Erythroblast (primary cell): ENCODE results near the gene CAPN5.

ENCODE experiments used
- DNase-seq, 2 experiments: peaks; one replicate each; lab custom pipeline; 2025; lab: John Stamatoyannopoulos, UW
- GATA1 ChIP-seq: IDR thresholded peaks from 2 replicates; pipeline ENCODE4 v1.6.1; 2011; ENCODE audit warnings: low read depth, mild to moderate bottlenecking, control low read depth, low read length, moderate library complexity
- POLR2A ChIP-seq: IDR thresholded peaks from 2 replicates; pipeline ENCODE4 v1.6.1; 2011; ENCODE audit warnings: mild to moderate bottlenecking, low read length

CAPN5 gene

DNA sequence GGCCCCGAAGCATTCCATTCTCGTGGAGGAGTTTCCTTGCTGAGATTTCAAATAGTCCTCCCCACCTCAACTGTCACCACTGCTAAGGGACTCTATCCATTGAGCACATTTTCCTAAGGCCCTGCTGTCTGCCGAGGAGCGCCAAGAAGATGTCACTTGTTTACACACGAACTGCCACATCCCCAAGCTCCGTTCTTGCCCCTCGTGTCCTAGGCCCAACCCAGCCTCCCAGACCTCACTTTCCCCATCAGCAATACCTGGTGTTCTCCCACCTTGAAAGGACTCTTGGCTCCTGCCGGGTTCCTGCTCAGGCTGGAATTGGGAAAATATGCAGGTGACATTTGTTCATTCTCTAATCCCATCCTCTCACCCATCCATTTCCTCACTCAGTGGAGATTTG lies 57.3 kb downstream of the CAPN5 start:
- no peak for DNase-seq
- no peak for TF ChIP-seq GATA1
- no peak for TF ChIP-seq POLR2A

DNA sequence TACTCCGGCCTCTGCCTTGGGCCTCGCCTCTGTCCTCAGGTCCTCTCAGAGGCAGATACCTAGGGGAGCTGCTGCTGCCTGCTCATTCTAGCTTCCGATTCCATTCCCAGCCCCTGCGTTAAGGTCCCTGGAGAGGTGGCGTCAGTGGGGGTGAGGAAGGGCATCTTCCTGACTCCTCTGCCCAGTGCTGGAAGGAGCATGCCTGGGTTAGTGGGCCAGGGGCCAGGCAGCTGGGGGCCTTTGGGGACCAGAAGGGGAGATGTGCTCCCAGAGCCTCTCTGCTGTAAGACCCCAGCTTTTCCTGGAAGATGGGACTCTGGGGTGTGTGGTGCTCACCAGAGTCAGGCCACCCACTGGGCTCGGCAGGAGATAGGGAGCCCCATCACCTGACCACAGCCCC lies 57.7 kb downstream of the CAPN5 start:
- TF ChIP-seq POLR2A (no peak), GATA1 (no peak)
- DNase-seq = no peak

DNA sequence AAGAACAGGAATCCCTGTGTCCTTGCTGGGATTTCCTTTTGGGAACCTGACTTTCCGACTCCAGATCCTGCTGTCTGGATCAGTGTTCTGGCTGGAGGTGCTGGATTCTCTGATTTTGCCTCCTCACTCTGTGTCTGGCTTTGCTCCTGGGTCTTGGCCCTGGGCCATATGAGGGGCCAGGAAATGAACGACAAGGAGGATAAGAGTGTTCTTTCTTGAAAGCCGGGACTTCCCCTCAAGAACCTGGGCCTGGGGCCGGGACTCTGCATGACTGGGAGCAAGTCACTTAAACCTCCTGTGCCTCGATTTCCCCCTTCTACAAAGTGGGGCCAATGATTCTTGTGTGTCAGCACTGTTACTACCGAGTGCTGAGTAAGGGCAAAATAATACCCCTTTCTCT lies 58.4 kb downstream of the CAPN5 start:
- TF ChIP-seq GATA1 = no peak
- TF ChIP-seq POLR2A = no peak
- DNase-seq = no peak

DNA sequence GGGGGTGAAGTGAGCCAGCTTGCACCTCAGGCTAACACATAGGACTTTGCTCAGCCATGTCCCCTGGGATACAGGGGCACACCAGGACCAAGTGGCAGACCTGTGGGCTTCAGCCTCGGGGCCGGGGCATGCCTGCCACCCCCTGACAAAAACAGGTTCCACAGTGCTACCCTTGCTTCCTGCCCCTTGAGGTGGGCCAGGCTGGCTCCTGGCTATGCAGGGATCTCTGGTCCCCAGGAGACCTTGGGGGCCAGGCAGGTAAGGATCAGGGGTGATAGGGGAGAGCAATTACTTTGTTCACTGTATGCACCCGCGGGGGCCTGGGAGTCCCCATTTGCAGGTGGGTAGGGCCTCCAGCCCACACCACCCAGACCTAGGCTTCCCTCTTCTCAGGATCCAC lies 58.9 kb downstream of the CAPN5 start:
- no peak for TF ChIP-seq GATA1
- no peak for DNase-seq

DNA sequence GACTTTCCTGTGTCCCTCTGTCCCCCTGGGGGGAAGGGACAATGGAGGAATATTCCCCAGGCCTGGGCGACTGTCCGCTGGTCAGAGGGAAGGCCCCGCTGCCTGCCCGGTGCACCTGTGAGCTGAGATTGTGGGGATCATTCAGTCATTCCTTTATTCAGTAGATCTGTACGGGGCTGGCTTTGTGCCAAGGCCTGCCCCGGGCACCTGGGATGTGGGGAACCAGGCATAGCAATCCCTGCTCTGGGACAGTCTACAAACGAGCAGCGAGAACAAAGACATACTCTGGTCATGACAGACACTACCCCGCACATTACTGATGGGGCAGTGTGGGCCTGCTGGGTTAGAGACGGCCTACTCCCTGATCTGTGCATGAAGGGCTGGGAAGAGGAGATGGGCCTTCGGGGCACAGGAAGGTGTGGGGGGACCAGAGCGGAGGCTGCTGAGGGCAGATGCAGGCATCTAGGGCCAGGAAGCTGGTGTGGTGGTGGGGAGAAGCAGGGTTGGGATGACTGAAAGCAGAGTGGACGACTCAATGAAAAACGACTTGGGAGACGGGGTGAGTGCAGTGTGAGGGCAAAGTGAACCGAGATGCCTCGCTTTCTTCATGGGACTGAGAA lies 59.5 kb downstream of the CAPN5 start:
- no peak for TF ChIP-seq GATA1
- no peak for TF ChIP-seq POLR2A
- no peak for DNase-seq

DNA sequence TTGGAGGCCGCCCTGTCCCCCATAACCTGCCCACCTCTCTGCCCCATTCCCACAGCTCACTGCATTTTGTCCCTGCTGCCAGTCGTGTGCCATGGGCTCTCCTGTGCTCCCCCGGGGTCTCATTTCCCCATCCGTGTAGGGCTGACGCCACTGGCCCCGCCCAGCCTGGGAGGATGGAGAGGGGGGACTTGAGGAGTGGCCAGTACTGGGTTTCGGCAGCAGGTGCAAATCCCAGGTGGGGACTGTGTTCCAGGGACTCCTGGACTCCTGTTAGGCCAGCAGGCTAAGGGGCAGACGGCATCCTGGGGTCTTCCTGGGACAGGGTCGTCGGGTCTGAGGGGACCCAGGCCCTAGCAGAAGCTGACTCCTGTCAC lies 60.1 kb downstream of the CAPN5 start:
- TF ChIP-seq POLR2A (no peak), GATA1 (no peak)
- DNase-seq = no peak

DNA sequence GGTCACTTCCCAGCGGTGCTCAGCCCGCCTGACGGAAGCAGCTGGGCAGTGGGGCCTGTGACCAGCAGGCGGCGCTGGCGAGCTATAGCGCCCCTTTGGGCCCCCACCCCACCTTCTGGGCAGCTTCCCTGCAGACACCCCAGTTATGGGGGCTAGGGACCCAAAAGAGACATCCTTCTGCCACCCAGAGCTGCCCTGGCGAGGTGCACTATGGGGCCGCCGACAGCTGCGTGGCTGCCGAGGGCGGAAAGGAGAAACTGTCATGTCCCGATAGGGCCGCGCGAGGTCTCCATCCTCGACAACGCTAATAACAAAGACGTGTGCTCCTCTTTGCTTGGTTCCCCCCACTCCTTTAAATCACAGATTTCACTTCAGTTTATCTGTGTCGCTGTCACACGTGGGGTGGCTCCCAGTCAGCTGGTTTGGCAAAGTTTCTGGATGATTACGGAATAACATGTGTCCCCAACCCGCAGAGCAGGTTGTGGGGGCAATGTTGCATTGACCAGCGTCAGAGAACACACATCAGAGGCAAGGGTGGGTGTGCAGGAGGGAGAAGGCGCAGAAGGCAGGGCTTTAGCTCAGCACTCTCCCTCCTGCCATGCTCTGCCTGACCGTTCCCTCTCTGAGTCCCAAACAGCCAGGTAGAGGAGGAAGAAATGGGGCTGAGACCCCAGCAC lies 60.6 kb downstream of the CAPN5 start:
- DNase-seq = peak; percentile 38 to 64

DNA sequence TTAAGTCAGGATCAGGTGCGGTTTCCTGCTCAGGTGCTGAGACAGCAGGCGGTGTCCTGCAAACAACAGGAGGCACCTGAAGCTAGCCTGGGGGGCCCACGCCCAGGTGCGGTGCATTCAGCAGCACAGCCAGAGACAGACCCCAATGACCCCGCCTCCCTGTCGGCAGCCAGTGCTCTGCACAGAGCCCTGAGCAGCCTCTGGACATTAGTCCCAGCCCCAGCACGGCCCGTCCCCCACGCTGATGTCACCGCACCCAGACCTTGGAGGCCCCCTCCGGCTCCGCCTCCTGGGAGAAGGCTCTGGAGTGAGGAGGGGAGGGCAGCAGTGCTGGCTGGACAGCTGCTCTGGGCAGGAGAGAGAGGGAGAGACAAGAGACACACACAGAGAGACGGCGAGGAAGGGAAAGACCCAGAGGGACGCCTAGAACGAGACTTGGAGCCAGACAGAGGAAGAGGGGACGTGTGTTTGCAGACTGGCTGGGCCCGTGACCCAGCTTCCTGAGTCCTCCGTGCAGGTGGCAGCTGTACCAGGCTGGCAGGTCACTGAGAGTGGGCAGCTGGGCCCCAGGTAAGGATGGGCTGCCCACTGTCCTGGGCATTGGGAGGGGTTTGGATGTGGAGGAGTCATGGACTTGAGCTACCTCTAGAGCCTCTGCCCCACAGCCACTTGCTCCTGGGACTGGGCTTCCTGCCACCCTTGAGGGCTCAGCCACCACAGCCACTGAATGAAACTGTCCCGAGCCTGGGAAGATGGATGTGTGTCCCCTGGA lies 61.3 kb downstream of the CAPN5 start, which contains the start of gene MYO7A:
MYO7A (plus strand) TSS at position 327 of the 772 bp plus-strand sequence. CDS start 2,389 bp downstream, outside the sequence.
- no peak for TF ChIP-seq GATA1
- TF ChIP-seq POLR2A = no peak
- no peak for DNase-seq

More for the DNA sequence above, 60.6 kb downstream of the CAPN5 start:
- no peak for TF ChIP-seq GATA1
- TF ChIP-seq POLR2A = no peak

DNA sequence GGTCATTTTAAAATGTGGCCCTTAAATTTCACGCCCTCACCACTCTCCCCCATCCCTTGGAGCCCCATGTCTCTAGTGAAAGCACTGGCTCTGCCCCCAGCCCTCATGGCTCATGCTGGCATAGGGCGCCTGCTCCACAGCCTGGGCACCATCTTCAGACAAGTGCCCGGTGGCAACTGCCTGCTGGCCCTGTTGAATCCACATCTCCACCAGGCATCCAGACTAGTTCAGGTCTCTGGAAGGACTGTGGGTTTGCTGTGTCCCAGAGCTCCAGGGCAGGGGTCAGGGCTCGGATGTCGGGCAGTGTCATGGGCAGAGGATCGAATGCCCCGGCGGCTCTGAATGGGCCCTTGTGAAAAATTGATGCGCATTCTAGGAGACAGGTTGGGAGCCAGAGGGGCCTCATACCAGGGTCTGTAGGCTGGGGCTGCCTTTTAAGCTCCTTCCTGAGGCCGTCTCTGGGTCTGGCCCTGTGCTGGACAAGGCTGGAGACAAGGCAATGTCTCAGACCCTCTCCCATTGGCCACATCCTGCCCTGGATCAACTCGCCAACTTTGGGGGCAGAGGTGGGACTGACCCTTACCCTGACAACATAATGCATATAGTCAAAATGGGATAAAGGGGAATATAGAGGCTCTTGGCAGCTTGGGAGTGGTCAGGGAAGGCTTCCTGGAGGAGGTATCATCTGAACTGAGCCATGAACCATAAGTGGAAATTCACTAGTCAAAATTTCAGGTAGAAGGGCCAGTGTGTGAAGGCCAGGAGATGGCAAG lies 62.5 kb downstream of the CAPN5 start:
- DNase-seq = no peak
- no peak for TF ChIP-seq POLR2A
- no peak for TF ChIP-seq GATA1

DNA sequence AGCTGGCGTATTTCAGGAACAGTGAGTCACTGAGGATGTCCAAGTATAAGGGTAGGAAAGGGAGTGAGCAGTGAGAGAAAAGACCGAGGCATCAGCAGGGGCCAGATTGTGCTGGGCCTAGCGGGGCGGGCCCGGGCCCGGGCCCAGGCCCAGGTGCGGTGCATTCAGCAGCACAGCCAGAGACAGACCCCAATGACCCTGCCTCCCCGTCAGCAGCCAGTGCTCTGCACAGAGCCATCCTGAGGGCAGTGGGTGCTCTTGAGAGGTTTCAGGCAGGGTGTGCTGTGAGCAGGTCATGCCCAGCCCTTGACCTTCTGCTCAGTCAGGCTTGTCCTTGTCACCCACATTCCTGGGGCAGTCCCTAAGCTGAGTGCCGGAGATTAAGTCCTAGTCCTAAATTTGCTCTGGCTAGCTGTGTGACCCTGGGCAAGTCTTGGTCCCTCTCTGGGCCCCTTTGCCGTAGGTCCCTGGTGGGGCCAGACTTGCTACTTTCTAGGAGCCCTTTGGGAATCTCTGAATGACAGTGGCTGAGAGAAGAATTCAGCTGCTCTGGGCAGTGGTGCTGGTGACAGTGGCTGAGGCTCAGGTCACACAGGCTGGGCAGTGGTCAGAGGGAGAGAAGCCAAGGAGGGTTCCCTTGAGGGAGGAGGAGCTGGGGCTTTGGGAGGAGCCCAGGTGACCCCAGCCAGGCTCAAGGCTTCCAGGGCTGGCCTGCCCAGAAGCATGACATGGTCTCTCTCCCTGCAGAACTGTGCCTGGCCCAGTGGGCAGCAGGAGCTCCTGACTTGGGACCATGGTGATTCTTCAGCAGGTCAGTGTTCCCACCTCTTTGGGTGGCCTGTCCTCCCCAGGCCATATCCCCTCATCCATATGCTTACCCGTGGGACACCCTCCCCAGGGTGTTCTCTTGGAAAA lies 63.3 kb downstream of the CAPN5 start:
- TF ChIP-seq GATA1 (no peak), POLR2A (no peak)

DNA sequence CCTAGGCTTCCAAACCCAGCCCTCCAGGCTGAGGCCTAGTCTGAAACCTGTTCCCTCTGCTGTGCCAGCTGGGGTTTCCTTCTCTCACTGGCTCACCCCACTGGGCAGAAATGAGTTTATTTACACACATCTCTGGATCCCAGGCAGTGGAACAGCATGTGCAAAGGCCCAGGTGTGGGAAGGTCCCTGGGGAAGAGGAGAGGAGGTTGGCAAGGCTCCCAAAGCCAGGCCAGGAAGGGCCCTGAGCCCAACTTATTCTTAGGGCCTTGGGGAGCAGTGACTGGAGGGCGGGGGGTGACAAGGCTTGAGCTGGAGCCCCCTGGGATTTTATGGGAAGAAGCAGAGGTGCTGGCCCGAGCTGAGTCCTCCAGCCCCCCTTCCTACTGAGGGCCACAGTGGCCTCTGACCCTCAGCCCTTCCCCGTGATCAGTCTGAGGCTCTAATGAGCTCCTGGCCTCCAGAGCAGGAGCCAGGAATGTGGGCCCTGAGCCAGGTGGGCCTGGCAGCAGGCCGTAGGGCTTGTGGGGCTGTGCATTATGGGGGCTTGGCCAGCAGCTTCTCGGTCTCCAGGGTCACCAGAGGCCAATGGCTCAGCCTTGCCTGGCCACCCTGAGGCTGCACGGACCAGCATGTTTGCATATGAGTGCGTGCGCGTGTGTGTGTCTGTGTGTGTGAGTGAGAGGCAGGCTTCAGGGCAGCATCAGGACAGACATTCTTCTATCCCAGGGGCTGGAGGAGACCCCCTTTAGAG lies 64.2 kb downstream of the CAPN5 start:
- no peak for DNase-seq
- no peak for TF ChIP-seq GATA1
- TF ChIP-seq POLR2A = no peak

More for the DNA sequence above, 63.3 kb downstream of the CAPN5 start:
- DNase-seq = no peak

DNA sequence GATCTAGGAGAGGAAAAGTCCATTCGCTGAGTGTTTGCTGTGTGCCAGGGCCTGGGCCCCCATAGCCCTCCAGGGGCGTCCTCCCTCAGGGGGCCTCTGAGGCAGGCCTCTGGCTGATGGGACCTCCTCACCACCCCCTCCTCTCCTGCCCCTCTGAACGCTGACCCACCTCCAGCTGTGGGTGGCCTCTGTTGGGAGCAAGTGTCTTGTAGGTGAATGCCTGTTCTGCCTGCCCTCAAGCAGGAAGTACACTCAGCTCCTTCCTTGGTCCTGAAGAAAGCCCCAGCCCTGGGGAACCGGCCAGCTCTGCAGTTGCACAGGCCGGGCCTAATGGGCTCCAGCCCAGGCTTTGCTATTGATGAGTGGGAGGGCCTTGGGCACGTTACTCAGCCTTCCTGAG lies 64.8 kb downstream of the CAPN5 start:
- no peak for DNase-seq
- no peak for TF ChIP-seq POLR2A
- TF ChIP-seq GATA1 = no peak

DNA sequence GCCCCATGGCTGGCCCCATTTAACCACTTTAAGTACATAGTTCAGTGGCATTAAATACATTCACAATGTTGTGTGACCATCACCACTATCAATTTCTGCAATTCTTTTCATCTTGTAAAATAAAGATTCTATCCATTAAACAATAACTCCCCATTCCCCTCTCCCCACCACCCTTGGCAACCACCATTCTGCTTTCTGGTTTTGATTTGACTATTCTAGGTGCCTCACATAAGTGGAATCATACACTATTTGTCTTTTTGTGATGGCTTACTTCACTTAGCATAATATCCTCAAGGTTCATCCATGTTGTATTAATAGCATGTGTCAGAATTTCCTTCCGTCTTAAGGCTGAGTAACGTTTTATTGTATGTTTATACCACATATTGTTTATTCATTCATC lies 68.3 kb downstream of the CAPN5 start:
- TF ChIP-seq GATA1 = no peak
- no peak for TF ChIP-seq POLR2A
- DNase-seq = no peak
